Measurements from ENCODE around the gene SIVA1.

Gene SIVA1

GRCh38 chr14:104797115-104798044, 44.4 kb downstream of the SIVA1 start:
- Histone ChIP-seq H3K4me3 (ENCODE audit: low read depth in 1 of 2, low read length in 2 of 2) (no peak overlapping the region), H3K4me1 (ENCODE audit: insufficient read depth, low read length) (peaks cover 52% of the 10 kb centered on the region), H3K36me3 (ENCODE audit: insufficient read depth, low read length) (peaks cover 17% of the 10 kb centered on the region), H4K20me1 (ENCODE audit: insufficient read depth, low read length) (peaks cover 36% of the 10 kb centered on the region), H2AFZ (ENCODE audit: low read depth, low read length) (no peak overlapping the region), H3K79me2 (ENCODE audit: insufficient read depth, low read length) (peaks cover 35% of the 10 kb centered on the region), H3K9ac (ENCODE audit: low read depth, low read length) (no peak overlapping the region), H3K9me3 (ENCODE audit: insufficient read depth, low read length, severe bottlenecking) (no peaks in the 10 kb centered on the region), H3K27me3 (ENCODE audit: insufficient read depth, low read length, poor library complexity) (no peaks in the 10 kb centered on the region), H3K27ac (ENCODE audit: low read length) (no peak overlapping the region), H3K4me2 (ENCODE audit: insufficient read depth, low read length) (no peak overlapping the region)
- TF ChIP-seq EZH2 (IDR thresholded peaks at IDR 0.05; ENCODE audit: borderline replicate concordance, low read depth, low read length, severe bottlenecking), result no peak
- no peak for TF ChIP-seq CTCF (IDR thresholded peaks at IDR 0.05; ENCODE audit: borderline replicate concordance, extremely low read depth, low read length, poor library complexity, severe bottlenecking)
- ATAC-seq (ENCODE audit: insufficient read depth, low read depth), result no peak
- no peak for DNase-seq

DNA sequence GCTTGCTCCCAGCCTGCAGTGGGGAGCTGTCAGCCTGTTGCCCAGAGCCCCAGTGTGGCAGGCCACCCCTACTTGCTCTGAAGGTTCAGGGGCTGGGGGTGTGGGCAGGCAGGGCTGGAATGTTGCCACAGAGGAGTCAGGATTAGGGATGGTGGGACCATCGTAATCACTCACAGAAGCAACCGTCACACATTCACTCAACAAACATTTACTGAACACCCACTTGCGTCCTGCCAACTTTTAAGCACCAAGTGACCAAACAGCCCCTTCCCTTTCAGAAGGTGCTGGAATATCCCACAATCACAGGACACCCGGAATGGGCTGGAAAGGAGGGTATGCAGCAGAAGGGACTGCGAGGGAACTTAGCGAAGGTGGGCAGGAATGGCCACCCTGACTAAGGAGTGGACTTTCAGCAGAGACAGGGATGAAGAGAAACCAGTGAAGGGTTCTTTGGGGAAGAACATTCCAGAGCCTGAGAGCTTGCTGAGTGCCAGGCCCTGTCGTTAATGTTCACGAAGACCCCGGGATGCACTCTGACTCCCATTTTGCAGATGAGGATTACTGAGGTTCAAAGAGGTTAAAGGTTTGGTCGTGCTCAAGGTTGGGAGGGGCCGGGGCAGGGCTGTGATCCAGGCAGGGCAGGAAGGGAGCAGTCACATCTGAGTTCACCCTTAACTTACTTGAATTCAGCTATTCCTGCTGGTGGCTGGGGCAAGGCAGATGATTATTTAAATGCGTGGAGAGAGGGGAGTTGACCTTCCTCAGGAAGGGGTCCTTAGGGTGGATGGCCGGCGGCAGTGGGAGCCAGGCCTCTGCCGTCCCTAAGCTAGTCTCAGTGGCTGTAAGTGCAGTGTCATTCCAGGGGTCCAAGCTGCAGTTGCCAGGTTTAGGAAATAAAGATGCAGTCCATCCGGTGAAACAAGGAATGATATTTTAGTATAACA, 45.6 kb downstream of the SIVA1 start:
- DNase-seq (no peak), ATAC-seq (ENCODE audit: insufficient read depth, low read depth) (no peak)
- Histone ChIP-seq H4K20me1 (ENCODE audit: insufficient read depth, low read length) (peaks cover 31% of the 10 kb centered on the region), H3K9me3 (ENCODE audit: insufficient read depth, low read length, severe bottlenecking) (no peaks in the 10 kb centered on the region), H3K36me3 (ENCODE audit: insufficient read depth, low read length) (peaks cover 9% of the 10 kb centered on the region; the same call in 1 of the 2 replicates), H3K79me2 (ENCODE audit: insufficient read depth, low read length) (peaks cover 23% of the 10 kb centered on the region), H3K27ac (ENCODE audit: low read length) (no peak overlapping the region), H3K27me3 (ENCODE audit: insufficient read depth, low read length, poor library complexity) (no peaks in the 10 kb centered on the region), H2AFZ (ENCODE audit: low read depth, low read length) (no peak overlapping the region), H3K4me1 (ENCODE audit: insufficient read depth, low read length) (peaks cover 45% of the 10 kb centered on the region), H3K9ac (ENCODE audit: low read depth, low read length) (no peak overlapping the region), H3K4me3 (ENCODE audit: low read depth in 1 of 2, low read length in 2 of 2) (no peak overlapping the region), H3K4me2 (ENCODE audit: insufficient read depth, low read length) (no peak overlapping the region)
- no peak for TF ChIP-seq EZH2 (IDR thresholded peaks at IDR 0.05; ENCODE audit: borderline replicate concordance, low read depth, low read length, severe bottlenecking)
- no peak for TF ChIP-seq CTCF (IDR thresholded peaks at IDR 0.05; ENCODE audit: borderline replicate concordance, extremely low read depth, low read length, poor library complexity, severe bottlenecking)

GRCh38 chr14:104799244-104800014, 46.5 kb downstream of the SIVA1 start:
- peaks cover 15% of the 10 kb centered on the region for H3K79me2 ChIP-seq (ENCODE audit: insufficient read depth, low read length)
- ATAC-seq (ENCODE audit: insufficient read depth, low read depth) (no peak), DNase-seq (no peak)
- peak overlapping the region; percentile 29; the same call in 1 of the 2 replicates for H3K9ac ChIP-seq (ENCODE audit: low read depth, low read length)
- H3K4me2 ChIP-seq (ENCODE audit: insufficient read depth, low read length), result peak overlapping the region; percentile 99; the same call in 1 of the 2 replicates
- no peak overlapping the region for H3K4me3 ChIP-seq (ENCODE audit: low read depth in 1 of 2, low read length in 2 of 2)
- no peak overlapping the region for H3K27ac ChIP-seq (ENCODE audit: low read length)
- peaks cover 3% of the 10 kb centered on the region; the same call in 1 of the 2 replicates for H3K36me3 ChIP-seq (ENCODE audit: insufficient read depth, low read length)
- H3K27me3 ChIP-seq (ENCODE audit: insufficient read depth, low read length, poor library complexity), result no peaks in the 10 kb centered on the region
- no peak for TF ChIP-seq EZH2 (IDR thresholded peaks at IDR 0.05; ENCODE audit: borderline replicate concordance, low read depth, low read length, severe bottlenecking)
- TF ChIP-seq CTCF (IDR thresholded peaks at IDR 0.05; ENCODE audit: borderline replicate concordance, extremely low read depth, low read length, poor library complexity, severe bottlenecking), result no peak
- peaks cover 37% of the 10 kb centered on the region for H3K4me1 ChIP-seq (ENCODE audit: insufficient read depth, low read length)
- H4K20me1 ChIP-seq (ENCODE audit: insufficient read depth, low read length), result peaks cover 24% of the 10 kb centered on the region
- H2AFZ ChIP-seq (ENCODE audit: low read depth, low read length), result peak overlapping the region; percentile 50
- no peaks in the 10 kb centered on the region for H3K9me3 ChIP-seq (ENCODE audit: insufficient read depth, low read length, severe bottlenecking)

Measured in DND-41 (cell line).